Skin of body (tissue), 2 donors: Measurements from ENCODE around the gene WDR43. TPM values are rescaled to one million over a fixed set of nuclear protein-coding genes. Genes with fewer than 3 reads are reported as not detected.
"Not testable (repeated sequence)": the region's sequence is repeated elsewhere in the genome, so short reads cannot be mapped to it uniquely, and the experiment has no call there.

ENCODE experiments used
- DNase-seq: peaks from one replicate; lab custom pipeline; 2025; lab: John Stamatoyannopoulos, UW
- total RNA-seq: library from RNA; depleted of rRNA; stranded (reverse); fragments of >200 nt; gene quantifications from one replicate; pipeline ENCODE4 v1.2.3, GENCODE V29; 2014

WDR43 gene
- total RNA-seq, 1 donor from 2014 or later = 47.7 TPM

- DNase-seq = no peak
These were observed 65.9 kb downstream of the WDR43 start for GRCh38 chr2:28960401-28960800.

- no peak for DNase-seq
These were observed 68.0 kb downstream of the WDR43 start for GRCh38 chr2:28962505-28962904.

- DNase-seq = no peak
These were observed 76.1 kb downstream of the WDR43 start for GRCh38 chr2:28970464-28971160.

- no peak for DNase-seq
These were observed 78.4 kb downstream of the WDR43 start for GRCh38 chr2:28972778-28973335.

GRCh38 chr2:28974252-28974651 is 79.8 kb downstream of the WDR43 start:
- DNase-seq = no peak

GRCh38 chr2:28975671-28976070 is 81.2 kb downstream of the WDR43 start:
- DNase-seq = no peak

- DNase-seq = no peak
These were observed 82.1 kb downstream of the WDR43 start for GRCh38 chr2:28976584-28976983.

GRCh38 chr2:28977176-28977875 is 82.9 kb downstream of the WDR43 start:
- no peak for DNase-seq

GRCh38 chr2:28978001-28978400 is 83.5 kb downstream of the WDR43 start:
- DNase-seq = not testable (repeated sequence)

GRCh38 chr2:28978606-28979005 is 84.1 kb downstream of the WDR43 start:
- no peak for DNase-seq

GRCh38 chr2:28979041-28979440 is 84.6 kb downstream of the WDR43 start:
- DNase-seq = no peak

GRCh38 chr2:28979576-28980366 is 85.3 kb downstream of the WDR43 start:
- DNase-seq = no peak

- no peak for DNase-seq
These were observed 86.0 kb downstream of the WDR43 start for GRCh38 chr2:28980368-28981015.

- DNase-seq = no peak
These were observed 86.6 kb downstream of the WDR43 start, which contains the start of gene TOGARAM2 for GRCh38 chr2:28981016-28981441. TSS of gene TOGARAM2 (plus strand) at chr2:28981298. CDS start at chr2:28994835, 13,537 bp downstream.

GRCh38 chr2:28981620-28982376 is 87.3 kb downstream of the WDR43 start:
- no peak for DNase-seq

GRCh38 chr2:28982381-28982950 is 88.0 kb downstream of the WDR43 start:
- no peak for DNase-seq

- DNase-seq = no peak
These were observed 92.0 kb downstream of the WDR43 start for GRCh38 chr2:28986429-28986828.

- DNase-seq = no peak
These were observed 95.5 kb downstream of the WDR43 start for GRCh38 chr2:28989973-28990372.

GRCh38 chr2:28990445-28990844 is 96.0 kb downstream of the WDR43 start:
- no peak for DNase-seq

GRCh38 chr2:28991021-28991420 is 96.6 kb downstream of the WDR43 start:
- no peak for DNase-seq
